M059J (cell line): ENCODE measurements around the gene CCDC181. TPM values are rescaled to one million over a fixed set of nuclear protein-coding genes. Genes with fewer than 3 reads are reported as not detected.
"Not testable (repeated sequence)": the region's sequence is repeated elsewhere in the genome, so short reads cannot be mapped to it uniquely, and the experiment has no call there.

ENCODE experiments used
- DNase-seq: peaks from one replicate; pipeline ENCODE4 v3.0.0-alpha.2; 2012; ENCODE audit warnings: low read depth
- total RNA-seq: library from RNA; depleted of rRNA; stranded (reverse); fragments of >200 nt; shearing (Covaris generic); gene quantifications from 2 replicates; pipeline ENCODE4 v1.2.3, GENCODE V29; 2014

The CCDC181 gene
- total RNA-seq, 1 experiment from 2014 or later, result 0.37 TPM

DNA sequence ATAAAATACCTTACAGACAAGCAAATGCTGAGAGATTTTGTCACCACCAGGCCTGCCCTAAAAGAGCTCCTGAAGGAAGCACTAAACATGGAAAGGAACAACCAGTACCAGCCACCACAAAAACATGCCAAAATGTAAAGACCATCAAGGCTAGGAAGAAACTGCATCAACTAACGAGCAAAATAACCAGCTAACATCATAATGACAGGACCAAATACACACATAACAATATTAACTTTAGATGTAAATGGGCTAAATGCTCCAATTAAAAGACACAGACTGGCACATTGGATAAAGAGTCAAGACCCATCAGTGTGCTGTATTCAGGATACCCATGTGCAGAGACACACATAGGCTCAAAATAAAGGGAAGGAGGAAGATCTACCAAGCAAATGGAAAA lies 24.7 kb downstream of the CCDC181 start:
- not testable (repeated sequence) for DNase-seq

DNA sequence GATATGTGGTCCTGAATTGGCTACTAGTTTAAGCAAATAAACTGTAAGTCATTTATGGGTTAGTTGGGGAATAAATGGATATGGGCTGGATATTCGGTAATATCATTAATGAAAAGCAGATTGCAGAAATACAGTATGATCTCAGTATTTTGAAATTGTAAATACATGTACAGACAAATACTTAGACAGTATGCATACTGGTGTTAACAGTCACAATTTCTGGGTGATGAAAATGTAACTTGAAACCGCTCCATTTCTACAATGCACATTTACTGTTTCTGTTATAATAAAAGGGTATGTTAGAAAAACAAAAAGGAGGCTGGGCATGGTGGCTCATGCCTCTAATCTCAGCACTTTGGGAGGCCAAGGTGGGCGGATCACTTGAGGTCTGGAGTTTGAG lies 31.3 kb downstream of the CCDC181 start:
- no peak for DNase-seq

DNA sequence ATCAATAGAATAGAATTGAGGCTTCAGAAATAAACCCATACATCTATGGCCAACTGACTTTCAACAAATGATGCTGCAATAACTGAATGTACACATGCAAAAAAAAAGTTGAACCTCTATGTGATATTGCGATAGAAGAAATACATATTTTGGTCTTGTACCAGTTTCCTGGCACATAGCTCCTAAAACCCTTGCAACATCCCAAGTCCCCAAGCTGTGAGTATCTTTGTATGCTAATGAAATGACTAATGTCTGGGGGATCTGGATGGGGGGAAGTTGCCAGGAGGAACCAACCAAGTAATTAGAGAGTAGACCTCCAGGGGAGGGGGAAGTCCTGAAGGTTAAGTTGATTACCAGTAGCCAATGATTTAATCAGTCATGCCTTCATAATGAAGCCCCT lies 34.9 kb downstream of the CCDC181 start:
- no peak for DNase-seq

DNA sequence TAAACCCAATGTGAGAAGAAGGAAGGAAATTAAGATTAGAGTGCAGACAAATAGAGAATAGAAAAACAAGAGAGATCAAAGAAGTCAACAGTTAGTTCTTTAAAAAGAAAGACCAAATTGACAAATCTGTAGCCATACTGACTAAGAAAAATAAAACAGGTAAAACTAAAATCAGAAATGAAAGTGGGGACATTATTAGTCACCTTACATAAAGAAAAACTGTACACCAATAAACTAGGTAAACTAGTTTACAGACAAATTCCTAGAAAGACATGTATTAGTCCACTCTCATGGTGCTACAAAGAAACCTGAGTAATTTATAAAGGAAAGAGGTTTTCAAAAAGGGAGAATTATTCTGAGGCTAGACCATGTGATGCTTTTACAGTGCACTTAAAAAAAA lies 37.0 kb downstream of the CCDC181 start:
- no peak for DNase-seq

DNA sequence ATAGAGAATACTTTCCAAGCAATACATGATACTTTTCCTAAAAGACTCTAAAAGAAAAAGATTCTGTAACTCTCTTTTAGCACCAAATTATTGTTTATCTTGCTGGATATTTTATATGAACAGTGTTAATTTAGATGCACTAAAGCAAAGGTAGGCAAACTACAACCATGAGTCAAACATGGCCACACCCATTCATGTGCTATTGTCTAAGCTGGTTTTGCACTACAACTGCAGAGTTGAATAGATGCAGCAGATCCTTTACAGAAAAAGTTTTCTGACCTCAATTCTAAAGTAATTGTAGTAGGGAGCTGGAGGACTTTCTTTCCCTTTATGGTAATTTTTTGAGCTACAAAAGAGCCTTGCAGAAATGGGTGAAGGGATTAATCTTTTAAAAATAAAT lies 39.9 kb downstream of the CCDC181 start:
- DNase-seq, result no peak

DNA sequence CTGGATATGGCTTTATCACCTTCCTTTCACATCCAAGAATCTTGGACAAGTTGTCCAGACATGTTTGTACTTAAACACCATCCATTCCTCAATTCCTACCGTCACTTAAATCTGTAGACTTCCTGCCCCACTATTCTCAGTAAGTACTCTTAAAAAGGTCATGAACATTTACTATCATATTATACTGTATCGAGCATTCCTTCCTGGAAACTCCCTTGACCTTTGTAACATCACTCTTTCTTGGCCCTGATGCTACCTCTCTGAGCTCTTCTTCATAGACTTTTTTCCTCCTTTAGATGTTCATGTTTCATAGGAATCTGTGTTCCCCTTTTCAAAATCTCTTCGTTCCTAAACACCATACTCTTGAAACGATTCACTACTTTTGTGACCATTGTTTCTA lies 43.8 kb downstream of the CCDC181 start:
- DNase-seq, result no peak

DNA sequence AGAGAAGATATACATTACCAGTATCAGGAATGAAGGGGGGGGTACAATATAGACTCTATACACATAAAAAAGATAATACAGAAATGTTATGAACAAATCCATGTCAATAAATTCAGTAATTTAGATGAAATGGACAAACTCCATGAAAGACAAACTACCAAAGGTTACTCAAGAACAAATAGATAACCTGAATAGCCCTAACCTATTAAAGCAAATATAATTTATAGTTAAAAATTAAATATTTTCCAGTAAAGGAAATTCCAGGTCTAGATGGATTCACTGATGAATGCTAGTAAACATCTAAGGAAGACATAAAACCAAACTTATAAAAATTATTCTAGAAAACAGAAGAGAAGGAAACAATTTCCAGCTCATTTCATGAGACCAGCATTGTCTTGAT lies 46.1 kb downstream of the CCDC181 start:
- DNase-seq, result no peak

DNA sequence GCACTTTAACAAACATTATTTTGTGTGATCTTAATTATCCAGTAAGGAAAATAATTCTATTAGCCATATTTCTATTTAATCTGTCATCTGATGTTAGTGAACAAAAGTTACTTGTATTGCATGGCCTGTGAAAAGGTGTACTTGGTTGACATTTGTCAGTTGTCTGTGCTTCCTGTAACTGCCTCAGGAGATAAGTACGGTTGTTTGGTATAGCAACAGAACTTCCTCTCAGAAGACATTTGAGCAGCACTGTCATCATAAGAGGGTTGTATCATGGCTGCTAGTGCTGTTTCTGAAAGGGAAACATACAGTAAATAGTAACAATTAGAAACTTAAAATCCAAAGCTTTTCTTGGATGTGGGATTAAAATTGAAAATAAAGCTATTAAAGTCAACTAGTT lies 55.9 kb downstream of the CCDC181 start:
- no peak for DNase-seq

DNA sequence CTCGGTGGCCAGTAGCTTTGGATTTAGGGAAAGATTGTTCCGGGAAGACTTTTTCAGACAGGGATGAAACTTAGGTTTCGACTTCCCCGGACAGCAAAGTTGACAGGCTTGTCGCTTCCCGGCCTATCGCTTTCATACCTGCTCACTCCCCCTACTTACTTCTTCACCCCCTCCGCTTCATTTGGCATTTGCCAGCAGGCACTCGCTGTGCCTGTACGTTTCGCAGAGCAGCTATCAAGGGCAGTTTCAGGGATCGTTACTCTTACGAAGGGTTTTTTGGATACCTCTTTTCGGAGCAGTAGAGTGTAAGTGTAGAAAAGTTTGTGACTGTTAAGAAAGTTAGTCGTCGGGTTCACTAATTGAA lies 58.9 kb downstream of the CCDC181 start:
- DNase-seq, result no peak

DNA sequence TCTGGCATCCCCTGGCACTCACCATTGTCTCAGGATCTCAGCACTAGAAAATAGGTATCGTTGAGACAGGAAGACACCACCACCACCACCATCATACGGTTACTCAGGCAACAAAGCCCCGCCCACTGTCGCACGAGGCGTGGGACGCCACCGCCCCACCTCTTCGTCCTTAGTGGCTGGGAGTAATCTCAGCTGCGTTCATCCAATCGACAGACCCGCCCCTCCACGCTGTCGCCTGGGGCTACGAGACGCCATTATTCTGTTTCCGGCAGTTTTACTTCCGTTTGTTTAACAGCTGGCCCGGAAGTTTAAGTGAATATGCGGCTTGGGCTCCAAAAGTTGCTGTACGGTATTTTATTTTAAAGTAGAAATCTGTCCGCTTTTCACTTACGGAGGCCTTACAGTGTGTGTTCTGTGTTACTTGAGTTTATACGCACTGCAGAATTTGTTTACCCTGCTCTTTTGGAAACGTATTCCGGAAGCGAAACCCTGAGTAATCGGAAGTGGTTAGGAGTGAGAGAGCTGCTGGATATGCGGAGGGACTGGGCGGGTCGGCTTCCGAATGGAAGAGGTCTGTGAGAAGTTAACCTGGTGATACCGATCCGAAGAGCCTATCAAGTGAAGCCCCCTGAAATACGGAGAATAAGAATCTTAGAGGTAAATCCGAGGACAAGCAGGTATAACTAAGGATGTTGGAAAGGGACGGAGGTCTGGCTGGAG lies 59.4 kb downstream of the CCDC181 start, which contains the start of the genes BLZF1 and NME7:
Gene BLZF1 (plus strand): TSS at position 510 of the 720 bp plus-strand sequence. CDS start 1,328 bp downstream, outside the sequence.
Gene NME7 (minus strand): TSS at position 112 of the 720 bp plus-strand sequence. CDS start 87 bp downstream, at position 25.
- peak; percentile 99 for DNase-seq

DNA sequence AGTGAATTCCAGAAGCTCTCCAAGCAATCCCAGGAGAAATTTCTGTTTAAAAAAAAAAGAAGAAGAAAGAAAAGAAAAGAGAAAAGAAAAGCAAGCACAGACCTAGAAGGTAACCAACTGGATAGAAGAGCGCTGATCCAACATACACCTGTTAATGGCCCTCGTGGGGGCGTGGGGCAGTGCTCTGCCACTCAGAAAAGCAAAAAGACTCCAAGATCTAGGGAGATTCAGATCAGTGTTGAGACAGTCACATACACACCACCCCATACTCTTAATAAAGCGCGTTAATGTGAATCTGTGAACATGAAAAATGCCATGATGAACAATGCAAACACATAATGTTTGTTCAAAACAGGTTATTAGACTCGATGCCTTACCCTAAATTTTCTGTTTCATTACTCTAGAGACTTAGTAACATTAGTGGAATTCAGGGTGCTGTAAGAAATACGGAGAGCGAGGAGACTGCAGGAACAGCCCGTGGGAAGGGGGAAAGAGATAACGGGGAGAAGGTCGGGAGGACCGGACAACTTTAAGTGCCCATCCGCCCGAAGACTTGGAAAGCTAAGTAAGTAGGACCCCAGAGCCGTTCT lies 60.1 kb downstream of the CCDC181 start:
- DNase-seq, result no peak

DNA sequence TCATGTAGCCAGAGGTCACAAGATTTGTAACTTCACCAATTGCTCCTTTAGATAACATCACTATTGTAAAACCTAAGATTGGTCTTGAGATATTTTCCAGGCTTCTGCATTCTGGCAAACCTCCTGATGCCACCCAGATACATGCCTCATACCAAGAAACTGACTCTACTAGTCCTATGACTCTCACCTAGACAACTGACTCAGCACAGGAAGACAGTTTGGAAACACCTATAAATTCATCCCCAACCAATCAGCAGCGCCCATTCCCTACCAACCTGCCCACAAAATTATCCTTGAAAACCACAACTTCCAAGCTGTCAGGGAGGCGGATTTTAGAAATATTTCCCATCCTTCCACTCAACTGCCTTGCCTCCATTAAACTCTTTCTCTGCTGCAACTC lies 62.3 kb downstream of the CCDC181 start:
- DNase-seq, result peak; percentile 98

DNA sequence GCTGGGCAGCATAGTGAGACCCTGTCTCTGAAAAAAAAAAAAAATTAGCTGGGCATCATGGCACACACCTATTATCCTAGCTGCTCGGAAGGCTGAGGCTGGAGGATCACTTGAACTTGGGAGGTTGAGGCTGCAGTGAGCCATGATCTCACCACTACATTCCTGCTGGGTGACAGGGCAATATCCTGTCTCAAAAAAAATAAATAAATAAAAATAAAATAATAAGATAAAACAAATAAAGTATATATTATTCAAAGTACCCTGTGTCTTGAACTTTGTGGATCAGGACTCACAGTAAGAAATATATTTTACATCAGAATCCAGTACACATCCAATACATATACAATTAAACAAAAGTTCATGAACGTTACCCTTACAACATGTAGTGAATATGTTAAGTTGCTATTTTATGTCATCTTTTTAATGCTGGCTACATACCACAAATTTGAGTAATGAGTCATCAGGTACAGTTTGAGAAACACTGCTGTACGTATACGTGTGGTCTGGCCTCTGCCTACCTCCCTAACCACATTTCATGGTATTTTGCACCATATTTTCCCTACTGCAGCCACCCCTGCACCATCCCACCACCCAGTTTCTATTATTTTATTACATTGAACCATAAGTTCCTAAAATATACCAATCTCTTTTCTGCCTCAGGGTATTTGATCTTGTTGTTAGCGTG lies 64.1 kb downstream of the CCDC181 start:
- DNase-seq, result peak; percentile 94

DNA sequence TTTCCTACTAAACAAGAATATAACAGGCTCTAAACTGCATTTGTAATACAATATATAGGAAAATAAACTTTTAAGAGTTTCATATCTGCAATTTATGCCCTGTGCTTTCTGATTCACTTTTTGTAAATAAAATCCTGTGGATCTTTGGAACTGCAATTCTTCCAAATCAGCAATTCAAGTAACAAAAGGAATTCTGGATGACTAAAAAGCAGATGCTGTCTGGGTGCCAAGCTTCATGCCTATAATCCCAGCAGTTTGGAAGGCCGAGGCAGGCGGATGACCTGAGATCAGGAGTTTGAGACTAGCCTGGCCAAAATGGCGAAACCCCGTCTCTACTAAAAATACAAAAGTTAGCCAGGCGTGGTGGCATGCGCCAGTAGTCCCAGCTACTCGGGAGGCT lies 66.0 kb downstream of the CCDC181 start:
- peak; percentile 79 for DNase-seq

DNA sequence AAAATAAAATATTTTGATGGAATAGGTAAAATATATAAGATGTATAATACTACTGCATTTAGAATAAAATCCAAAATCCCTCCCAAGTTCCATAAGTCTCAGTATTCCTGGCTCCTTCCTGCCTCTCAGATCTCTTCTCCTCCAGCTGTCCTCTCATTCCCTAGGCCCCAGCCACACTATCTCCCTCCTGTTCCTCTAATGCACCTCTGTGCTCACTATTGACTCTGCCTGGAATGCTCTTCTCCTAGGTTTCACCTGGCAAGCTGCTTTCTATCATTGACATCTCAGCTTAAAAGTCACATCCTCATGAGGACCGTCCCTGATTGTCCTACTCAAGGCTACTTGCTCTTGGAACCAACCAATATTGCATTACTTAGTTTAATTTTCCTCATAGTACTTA lies 66.9 kb downstream of the CCDC181 start:
- DNase-seq, result no peak

DNA sequence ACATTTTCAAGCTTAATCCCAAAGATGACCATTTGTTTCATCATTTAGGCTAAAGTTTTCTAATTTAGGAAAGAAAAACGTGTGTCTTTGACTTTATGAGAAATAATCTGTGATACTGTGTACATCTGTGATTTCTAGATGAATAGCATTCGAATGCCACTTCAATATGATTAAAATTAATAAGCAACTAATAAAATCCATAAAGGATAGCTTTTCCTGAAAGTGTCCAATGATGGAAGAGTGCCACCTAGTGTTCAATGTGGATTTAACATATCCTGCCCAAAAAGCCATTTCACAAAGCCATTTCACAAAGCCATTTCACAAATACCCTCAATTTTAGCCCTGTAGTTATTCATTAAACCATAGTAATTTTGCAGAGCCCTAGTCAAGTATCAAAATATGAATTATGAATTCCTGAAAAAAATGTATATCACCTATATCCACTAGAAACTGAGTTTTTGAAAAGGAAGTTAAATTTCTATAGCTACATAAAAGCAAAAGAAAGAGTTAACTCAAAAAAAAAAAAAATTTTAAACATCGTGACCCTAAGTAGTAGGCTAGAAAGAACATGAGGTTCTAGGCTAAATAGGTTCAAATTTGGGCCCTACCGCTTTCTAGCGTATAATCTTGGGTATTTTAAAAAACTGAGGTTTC lies 78.8 kb downstream of the CCDC181 start:
- DNase-seq, result peak; percentile 52

DNA sequence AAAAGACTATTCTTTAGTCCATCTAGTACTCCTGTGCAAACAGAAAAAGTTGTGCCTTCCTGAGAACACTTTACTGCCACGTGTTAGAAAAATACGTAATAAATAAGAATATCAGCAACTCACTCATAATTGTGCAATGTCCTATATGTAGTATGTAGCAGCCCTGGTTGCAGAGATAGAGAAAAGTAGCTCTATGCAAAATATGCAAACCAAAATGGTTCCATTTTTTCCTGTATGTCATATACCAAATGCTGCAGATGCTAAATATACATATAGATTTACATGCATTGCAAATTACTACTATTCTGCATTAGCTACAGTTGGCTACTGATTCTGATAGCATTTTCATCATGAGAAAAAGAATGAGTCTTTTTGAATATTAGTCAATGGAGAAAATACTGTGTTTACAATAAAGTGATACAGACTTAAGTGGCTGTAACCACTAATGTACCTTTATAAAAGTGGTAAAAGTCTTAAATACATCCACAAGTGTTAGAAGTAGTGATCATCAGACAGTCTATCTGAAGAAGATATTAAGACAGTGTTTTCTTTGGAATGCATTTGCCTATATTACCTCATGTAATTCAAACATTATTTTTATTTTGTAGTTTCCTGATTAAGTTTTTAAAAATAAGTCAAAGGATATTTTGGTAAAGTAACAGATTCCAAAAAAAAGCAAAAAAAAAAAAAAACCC lies 79.4 kb downstream of the CCDC181 start:
- no peak for DNase-seq

DNA sequence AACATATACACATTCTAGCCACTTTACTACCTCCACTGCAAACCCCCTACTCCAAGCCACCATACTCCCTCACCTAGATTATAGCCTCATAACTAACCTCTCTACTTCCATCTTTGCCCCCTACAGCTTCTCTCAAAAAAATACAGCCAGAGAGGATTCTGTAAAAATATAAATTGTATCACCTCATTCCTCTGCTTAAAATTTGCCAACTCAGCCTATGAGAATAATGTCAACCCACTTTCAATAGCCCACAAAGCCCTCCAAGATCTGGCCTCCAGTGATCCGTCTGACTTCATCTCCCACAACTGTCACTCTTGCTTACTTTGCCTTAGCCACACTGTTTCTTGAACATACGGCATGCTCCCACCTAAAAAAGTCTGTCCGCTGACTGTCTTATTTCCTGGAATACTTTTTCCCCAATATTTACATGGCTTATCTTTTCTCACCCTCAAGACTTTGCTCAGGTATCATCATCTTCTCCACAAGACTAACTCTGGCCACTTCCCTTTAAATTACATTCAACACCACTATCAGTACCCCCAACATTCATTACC lies 81.2 kb downstream of the CCDC181 start:
- no peak for DNase-seq

DNA sequence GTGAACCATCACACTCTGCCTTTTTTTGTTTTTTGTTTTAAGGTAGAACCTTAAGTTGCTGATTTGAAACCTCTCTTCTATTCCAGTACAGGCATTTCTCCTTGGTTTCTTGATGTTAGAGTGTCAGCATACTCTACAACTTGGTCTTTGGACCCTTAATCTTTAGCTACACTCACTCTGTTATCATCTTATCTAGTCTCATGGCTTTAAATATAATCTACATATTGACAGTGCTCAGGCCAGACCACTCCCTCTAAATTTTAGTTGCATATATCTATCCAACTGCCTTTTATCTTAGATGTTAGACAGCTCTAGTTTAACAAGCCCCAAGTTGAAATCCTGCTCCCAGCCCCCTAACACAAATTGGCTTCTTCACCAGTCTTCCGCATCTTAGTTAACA lies 81.8 kb downstream of the CCDC181 start:
- no peak for DNase-seq
